ENCODE measurements around the gene TMEM131L. TPM values are rescaled to one million over a fixed set of nuclear protein-coding genes. Genes with fewer than 3 reads are reported as not detected.

TMEM131L gene
- total RNA-seq, 1 donor from 2014 or later, result 6.4 TPM

- Mint-ChIP-seq H3K27ac (ENCODE audit: unreplicated experiment) (no peak overlapping the region), H3K36me3 (ENCODE audit: unreplicated experiment) (no peaks in the 10 kb centered on the region), H3K4me3 (ENCODE audit: unreplicated experiment) (no peak overlapping the region), H3K27me3 (ENCODE audit: unreplicated experiment) (no peaks in the 10 kb centered on the region), H3K9me3 (ENCODE audit: unreplicated experiment) (no peaks in the 10 kb centered on the region), H3K4me1 (ENCODE audit: unreplicated experiment) (peaks cover 20% of the 10 kb centered on the region)
- DNase-seq (ENCODE audit: extremely low spot score, unreplicated experiment), result no peak
- TF ChIP-seq, protein P1, sequence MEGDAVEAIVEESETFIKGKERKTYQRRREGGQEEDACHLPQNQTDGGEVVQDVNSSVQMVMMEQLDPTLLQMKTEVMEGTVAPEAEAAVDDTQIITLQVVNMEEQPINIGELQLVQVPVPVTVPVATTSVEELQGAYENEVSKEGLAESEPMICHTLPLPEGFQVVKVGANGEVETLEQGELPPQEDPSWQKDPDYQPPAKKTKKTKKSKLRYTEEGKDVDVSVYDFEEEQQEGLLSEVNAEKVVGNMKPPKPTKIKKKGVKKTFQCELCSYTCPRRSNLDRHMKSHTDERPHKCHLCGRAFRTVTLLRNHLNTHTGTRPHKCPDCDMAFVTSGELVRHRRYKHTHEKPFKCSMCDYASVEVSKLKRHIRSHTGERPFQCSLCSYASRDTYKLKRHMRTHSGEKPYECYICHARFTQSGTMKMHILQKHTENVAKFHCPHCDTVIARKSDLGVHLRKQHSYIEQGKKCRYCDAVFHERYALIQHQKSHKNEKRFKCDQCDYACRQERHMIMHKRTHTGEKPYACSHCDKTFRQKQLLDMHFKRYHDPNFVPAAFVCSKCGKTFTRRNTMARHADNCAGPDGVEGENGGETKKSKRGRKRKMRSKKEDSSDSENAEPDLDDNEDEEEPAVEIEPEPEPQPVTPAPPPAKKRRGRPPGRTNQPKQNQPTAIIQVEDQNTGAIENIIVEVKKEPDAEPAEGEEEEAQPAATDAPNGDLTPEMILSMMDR (IDR thresholded peaks at IDR 0.05), result no peak
Observed at GRCh38 chr4:153527690-153528089, 61.5 kb downstream of the TMEM131L start.

GRCh38 chr4:153528705-153529485, 62.7 kb downstream of the TMEM131L start:
- TF ChIP-seq, protein P1 (IDR thresholded peaks at IDR 0.05), result no peak
- DNase-seq (ENCODE audit: extremely low spot score, unreplicated experiment), result no peak
- no peak overlapping the region for H3K4me3 Mint-ChIP-seq (ENCODE audit: unreplicated experiment)
- no peaks in the 10 kb centered on the region for H3K36me3 Mint-ChIP-seq (ENCODE audit: unreplicated experiment)
- no peaks in the 10 kb centered on the region for H3K27me3 Mint-ChIP-seq (ENCODE audit: unreplicated experiment)
- no peaks in the 10 kb centered on the region for H3K9me3 Mint-ChIP-seq (ENCODE audit: unreplicated experiment)
- peaks cover 8% of the 10 kb centered on the region for H3K4me1 Mint-ChIP-seq (ENCODE audit: unreplicated experiment)
- no peak overlapping the region for H3K27ac Mint-ChIP-seq (ENCODE audit: unreplicated experiment)

- no peaks in the 10 kb centered on the region for H3K27me3 Mint-ChIP-seq (ENCODE audit: unreplicated experiment)
- no peak overlapping the region for H3K27ac Mint-ChIP-seq (ENCODE audit: unreplicated experiment)
- no peaks in the 10 kb centered on the region for H3K36me3 Mint-ChIP-seq (ENCODE audit: unreplicated experiment)
- peaks cover under 1% of the 10 kb centered on the region for H3K4me1 Mint-ChIP-seq (ENCODE audit: unreplicated experiment)
- no peaks in the 10 kb centered on the region for H3K9me3 Mint-ChIP-seq (ENCODE audit: unreplicated experiment)
- TF ChIP-seq, protein P1 (IDR thresholded peaks at IDR 0.05), result no peak
- H3K4me3 Mint-ChIP-seq (ENCODE audit: unreplicated experiment), result no peak overlapping the region
- DNase-seq (ENCODE audit: extremely low spot score, unreplicated experiment), result no peak
Observed at GRCh38 chr4:153529646-153530045, 63.5 kb downstream of the TMEM131L start.

GRCh38 chr4:153530284-153530999, 64.3 kb downstream of the TMEM131L start:
- Mint-ChIP-seq H3K27me3 (ENCODE audit: unreplicated experiment) (no peaks in the 10 kb centered on the region), H3K27ac (ENCODE audit: unreplicated experiment) (no peak overlapping the region), H3K4me1 (ENCODE audit: unreplicated experiment) (peaks cover 3% of the 10 kb centered on the region), H3K4me3 (ENCODE audit: unreplicated experiment) (no peak overlapping the region), H3K9me3 (ENCODE audit: unreplicated experiment) (no peaks in the 10 kb centered on the region), H3K36me3 (ENCODE audit: unreplicated experiment) (no peaks in the 10 kb centered on the region)
- DNase-seq (ENCODE audit: extremely low spot score, unreplicated experiment), result no peak
- TF ChIP-seq, protein P1 (IDR thresholded peaks at IDR 0.05), result no peak

DNA sequence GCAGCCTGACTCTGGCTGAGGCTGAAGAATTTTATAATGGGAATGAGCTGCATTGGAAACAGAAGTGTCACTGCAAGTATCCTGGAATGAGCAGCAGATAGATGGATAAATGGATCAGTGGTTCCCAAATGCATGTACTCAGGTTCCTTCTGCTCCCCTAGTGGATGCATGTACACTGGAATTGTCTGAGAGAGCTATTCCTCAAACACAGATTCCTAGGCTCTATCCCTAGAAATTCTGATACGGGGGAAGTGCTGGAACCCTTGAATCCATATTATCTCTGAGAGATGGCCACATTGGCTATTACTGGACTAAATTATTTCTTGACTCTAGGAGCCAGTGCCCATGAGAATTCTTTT, 64.8 kb downstream of the TMEM131L start:
- no peaks in the 10 kb centered on the region for H3K36me3 Mint-ChIP-seq (ENCODE audit: unreplicated experiment)
- no peaks in the 10 kb centered on the region for H3K9me3 Mint-ChIP-seq (ENCODE audit: unreplicated experiment)
- no peak overlapping the region for H3K27ac Mint-ChIP-seq (ENCODE audit: unreplicated experiment)
- TF ChIP-seq, protein P1 (IDR thresholded peaks at IDR 0.05), result no peak
- H3K27me3 Mint-ChIP-seq (ENCODE audit: unreplicated experiment), result no peaks in the 10 kb centered on the region
- DNase-seq (ENCODE audit: extremely low spot score, unreplicated experiment), result no peak
- H3K4me1 Mint-ChIP-seq (ENCODE audit: unreplicated experiment), result peaks cover 3% of the 10 kb centered on the region
- H3K4me3 Mint-ChIP-seq (ENCODE audit: unreplicated experiment), result no peak overlapping the region
